Measurements from ENCODE around the gene MARF1.
"Not testable (repeated sequence)": the region's sequence is repeated elsewhere in the genome, so short reads cannot be mapped to it uniquely, and the experiment has no call there.

The MARF1 gene

GRCh38 chr16:15597822-15598647 is 44.9 kb downstream of the MARF1 start:
- no peak for DNase-seq

DNA sequence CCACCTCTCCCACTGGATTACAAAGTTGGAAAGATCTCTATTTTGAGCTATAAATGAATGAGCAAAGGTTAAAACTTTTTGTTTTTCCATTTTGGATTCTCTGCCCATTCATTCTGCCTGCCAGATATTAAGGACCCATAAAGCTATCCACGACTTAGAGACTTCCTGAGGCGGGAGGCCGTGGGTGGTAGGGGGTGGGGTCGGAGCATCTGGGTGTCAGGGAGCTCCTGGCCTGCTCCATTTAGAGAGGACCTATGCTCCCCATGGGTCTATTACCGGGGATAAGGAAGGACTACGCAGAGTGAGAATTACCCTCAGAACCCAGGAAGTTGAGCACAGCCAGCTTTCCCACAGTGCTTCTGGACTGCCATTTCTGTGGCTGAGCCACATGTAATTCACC is 45.8 kb downstream of the MARF1 start:
- no peak for DNase-seq

GRCh38 chr16:15594711-15595320 is 48.1 kb downstream of the MARF1 start:
- DNase-seq: no peak

- no peak for DNase-seq
Measured at GRCh38 chr16:15593235-15593634, 49.7 kb downstream of the MARF1 start.

GRCh38 chr16:15592324-15592723 is 50.6 kb downstream of the MARF1 start:
- no peak for DNase-seq

DNA sequence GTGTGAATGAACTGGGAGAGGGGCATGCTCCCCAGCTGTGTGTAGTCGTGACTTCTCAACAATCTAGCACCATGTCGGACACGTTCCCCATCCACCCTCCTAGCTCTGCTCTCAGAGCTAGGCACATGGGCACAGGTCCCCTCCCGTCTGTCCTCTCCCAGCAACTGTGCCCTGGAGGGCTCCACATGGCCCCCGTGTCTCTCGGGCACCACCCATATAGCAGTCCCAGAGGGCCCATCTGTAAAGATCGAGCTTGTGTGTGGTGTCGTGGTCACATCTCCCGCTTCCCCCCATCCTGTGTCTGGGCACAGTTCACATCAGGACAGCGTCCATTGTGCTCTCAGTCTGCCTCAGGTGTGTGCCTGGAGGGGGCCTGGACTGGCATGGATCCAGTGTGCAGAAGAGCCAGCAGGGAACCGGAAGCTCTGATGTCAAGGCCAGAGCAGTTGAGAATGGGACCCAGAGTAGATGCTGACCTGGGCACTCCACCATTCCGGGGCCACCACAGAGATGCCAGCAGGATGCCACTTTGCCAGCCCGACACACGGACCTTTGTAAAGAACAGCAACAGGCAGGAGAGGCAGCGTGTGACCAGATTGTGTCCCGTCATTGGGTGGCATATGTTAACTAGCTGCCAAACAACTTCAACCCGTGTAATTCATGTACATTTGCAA is 55.7 kb downstream of the MARF1 start:
- DNase-seq: no peak

GRCh38 chr16:15586716-15587115 is 56.2 kb downstream of the MARF1 start:
- DNase-seq: no peak

DNA sequence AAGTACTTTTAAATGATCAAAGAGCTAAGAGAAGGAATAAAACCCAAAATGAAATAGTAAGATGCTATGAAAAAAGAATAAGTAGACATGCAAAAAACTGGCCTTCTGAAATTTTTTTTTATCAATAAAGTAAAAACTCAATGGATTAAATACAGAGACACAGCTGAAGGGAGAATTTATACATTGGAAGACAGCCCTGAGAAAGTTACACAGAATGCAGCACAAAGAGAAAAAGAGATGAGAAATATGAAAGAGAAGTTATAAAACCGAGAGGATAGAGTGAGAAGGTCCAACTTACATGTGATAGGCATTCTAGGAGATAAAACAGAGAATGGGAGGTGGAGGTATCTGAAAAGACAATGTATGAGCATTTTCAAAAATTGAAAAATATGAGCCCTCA is 57.0 kb downstream of the MARF1 start:
- no peak for DNase-seq

- no peak for DNase-seq
Measured at GRCh38 chr16:15583526-15583925, 59.4 kb downstream of the MARF1 start.

DNA sequence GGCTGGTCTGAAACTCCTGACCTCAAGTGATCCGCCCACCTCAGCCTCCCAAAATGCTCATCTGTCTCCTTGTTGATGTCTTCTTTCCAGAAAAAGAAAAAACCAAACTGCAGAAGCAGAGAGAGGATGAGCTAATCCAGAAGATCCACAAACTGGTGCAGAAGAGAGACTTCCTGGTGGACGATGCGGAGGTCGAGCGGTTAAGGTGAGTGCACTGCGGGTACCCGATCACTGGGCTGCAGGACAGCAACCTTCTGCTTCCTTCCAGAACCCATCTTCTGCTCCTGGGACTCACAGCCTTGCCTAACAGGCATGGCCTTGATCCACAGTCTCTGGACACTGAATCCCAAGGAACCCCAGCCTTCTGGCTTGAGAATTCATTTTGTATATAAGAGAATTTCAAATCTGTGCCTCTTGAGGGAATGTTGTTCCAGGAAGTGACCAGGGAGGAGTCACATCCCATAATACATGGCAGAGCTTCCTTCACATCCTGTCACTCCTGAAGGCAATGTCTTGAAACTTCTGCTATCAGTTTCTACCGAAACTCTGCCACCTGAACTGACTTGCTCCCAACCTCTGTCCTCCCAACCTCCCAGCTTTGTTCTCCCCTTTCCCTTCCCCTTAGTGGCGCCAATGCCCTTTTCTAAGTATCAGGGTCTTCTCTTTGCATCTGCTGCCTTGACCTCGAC is 61.7 kb downstream of the MARF1 start:
- DNase-seq: no peak

DNA sequence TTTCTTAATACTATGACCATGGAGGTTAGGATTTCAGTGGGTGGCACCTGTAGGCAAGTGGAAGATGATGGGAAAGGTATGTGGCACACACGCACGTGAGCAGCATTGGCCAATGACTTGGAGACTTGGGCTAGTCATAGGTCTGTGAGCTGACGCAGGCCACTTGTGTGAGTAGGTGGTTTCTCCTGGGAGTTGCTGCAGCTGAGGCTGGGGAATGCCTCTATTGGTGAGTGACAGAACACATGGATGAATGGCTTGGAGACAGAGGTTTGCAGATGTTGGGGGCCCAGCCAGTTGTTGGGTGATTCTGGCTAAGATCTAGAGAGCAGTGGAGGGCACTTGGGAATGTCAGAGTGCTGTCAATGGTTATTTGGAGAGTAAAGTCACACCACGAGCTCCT is 64.1 kb downstream of the MARF1 start:
- no peak for DNase-seq

GRCh38 chr16:15576960-15577958 is 65.7 kb downstream of the MARF1 start:
- DNase-seq: no peak

- no peak for DNase-seq
Measured at GRCh38 chr16:15575293-15576049, 67.5 kb downstream of the MARF1 start.

GRCh38 chr16:15574614-15574948 is 68.4 kb downstream of the MARF1 start:
- DNase-seq: no peak

- DNase-seq: not testable (repeated sequence)
Measured at GRCh38 chr16:15573896-15574613, 68.9 kb downstream of the MARF1 start.

- no peak for DNase-seq
Measured at GRCh38 chr16:15573274-15573895, 69.6 kb downstream of the MARF1 start.

DNA sequence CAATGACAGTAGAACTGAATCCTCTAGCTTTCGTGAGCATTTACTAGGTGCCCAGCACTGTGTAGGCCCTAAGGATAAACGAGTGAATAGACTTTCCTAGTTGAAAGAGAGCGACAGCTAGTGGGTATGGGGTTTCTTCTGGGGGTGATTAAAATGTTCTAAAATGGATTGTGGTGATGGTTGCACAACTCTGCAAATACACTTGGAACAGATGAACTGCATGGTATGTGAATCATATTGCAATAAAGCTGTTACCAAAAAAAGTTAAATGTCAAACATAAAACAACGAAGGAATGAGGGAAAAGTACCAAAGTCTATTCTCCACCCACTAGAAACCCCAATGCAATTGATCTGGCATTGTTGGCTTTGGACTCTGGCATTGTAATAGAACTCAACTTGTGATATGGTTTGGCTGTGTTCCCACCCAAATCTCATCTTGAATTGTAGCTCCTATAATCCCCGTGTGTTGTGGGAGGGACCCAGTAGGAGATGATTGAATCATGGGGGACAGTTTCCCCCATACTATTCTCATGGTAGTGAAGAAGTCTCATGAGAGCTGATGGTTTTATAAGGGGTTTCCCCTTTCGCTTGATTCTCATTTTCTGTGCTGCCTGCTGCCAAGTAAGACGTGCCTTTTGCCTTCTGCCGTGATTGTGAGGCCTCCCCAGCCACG is 70.5 kb downstream of the MARF1 start:
- DNase-seq: no peak

GRCh38 chr16:15571557-15571956 is 71.4 kb downstream of the MARF1 start:
- DNase-seq: no peak

DNA sequence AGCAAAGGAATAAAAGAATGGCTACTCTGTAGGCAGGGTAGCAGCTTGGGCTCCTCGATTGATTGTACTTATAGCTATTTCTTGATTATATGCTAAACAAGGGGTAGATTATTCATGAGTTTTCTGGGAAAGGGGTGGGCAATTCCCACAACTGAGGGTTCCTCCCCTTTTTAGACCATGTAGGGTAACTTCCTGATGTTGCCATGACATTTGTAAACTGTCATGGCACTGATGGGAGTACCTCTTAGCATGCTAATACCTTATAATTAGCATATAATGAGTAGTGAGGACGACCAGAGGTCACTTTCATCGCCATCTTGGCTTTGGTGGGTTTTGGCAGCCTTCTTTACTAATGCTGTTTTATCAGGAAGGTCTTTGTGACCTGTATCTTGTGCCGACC is 72.3 kb downstream of the MARF1 start:
- not testable (repeated sequence) for DNase-seq

DNA sequence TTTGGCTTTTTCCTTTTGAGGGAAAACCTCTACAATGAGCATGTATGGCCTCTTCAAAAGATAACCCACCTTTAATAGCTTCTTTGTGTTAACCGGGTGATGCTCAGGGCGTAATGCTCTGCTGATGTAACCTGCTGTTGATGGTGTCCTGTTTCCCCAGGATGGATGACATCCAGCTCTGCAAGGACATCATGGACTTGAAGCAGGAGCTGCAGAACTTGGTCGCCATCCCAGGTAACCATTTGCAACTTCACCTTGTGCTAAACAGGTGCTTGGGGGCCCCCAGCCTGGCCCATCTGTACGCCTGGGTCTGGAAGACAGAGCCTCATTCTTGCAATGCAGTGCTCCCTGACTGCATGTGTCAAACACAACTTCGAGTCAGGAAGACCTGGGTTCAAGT is 75.1 kb downstream of the MARF1 start:
- DNase-seq: no peak
